Medulla oblongata (tissue), 1 donor: Measurements from ENCODE around the gene ARHGAP6.

Experiments
- DNase-seq: peaks from one replicate; pipeline ENCODE4 v3.0.0-alpha.2; 2015; ENCODE audit errors: extremely low spot score

The ARHGAP6 gene

GRCh38 chrX:11429538-11430085, 236.1 kb downstream of the ARHGAP6 start:
- no peak for DNase-seq

- DNase-seq, result no peak
Observed at GRCh38 chrX:11427453-11428071, 238.2 kb downstream of the ARHGAP6 start.

GRCh38 chrX:11426712-11427452, 238.8 kb downstream of the ARHGAP6 start:
- no peak for DNase-seq

GRCh38 chrX:11424903-11425674, 240.6 kb downstream of the ARHGAP6 start:
- DNase-seq, result no peak

- no peak for DNase-seq
Observed at GRCh38 chrX:11423949-11424348, 241.8 kb downstream of the ARHGAP6 start.

DNA sequence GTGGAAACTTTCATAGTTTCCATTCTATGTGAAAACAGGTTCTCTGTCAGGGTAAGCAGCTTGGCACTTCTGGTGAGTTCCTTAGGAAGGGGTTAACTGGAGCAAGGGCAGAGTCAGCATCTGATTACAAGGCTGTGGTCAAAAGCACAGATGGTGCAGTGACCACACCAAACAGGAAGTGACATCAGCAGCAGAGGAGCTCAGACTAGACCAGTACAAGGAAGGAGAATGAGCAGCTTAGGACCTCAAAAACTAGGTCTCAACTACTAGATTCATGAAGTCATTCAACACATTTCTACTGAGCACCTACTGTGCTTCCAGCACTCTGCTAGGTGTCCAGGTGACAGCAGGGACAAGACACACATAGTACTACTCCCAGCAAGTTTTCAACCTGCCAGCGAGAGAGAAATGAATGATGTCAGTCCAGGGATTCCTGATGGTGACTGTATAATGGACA, 242.3 kb downstream of the ARHGAP6 start:
- DNase-seq, result peak; percentile 50

- no peak for DNase-seq
Observed at GRCh38 chrX:11422525-11422857, 243.2 kb downstream of the ARHGAP6 start.

- DNase-seq, result no peak
Observed at GRCh38 chrX:11421805-11422524, 243.8 kb downstream of the ARHGAP6 start.

GRCh38 chrX:11420851-11421250, 244.9 kb downstream of the ARHGAP6 start:
- no peak for DNase-seq

- no peak for DNase-seq
Observed at GRCh38 chrX:11419102-11419501, 246.6 kb downstream of the ARHGAP6 start.

DNA sequence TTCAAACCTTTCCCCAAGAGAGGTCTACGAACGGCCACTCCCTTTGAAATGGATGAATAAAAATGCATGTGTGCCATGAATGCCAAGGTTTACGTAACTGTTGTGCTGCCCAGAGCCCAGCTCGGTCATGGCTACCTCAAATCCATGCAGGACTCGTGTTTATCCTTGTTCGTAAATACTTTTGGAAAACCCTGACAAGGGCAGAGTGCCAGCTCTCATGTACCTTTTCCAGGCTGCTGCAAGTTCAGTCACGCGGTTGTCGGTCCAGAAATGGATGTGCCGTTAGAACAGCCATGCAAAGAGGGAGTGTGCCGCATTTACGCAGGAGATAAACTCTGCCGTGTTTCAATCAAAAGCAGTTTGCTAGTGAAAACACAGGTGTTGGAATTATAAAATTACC, 249.1 kb downstream of the ARHGAP6 start:
- DNase-seq, result no peak

GRCh38 chrX:11414091-11414490, 251.6 kb downstream of the ARHGAP6 start:
- DNase-seq, result no peak

DNA sequence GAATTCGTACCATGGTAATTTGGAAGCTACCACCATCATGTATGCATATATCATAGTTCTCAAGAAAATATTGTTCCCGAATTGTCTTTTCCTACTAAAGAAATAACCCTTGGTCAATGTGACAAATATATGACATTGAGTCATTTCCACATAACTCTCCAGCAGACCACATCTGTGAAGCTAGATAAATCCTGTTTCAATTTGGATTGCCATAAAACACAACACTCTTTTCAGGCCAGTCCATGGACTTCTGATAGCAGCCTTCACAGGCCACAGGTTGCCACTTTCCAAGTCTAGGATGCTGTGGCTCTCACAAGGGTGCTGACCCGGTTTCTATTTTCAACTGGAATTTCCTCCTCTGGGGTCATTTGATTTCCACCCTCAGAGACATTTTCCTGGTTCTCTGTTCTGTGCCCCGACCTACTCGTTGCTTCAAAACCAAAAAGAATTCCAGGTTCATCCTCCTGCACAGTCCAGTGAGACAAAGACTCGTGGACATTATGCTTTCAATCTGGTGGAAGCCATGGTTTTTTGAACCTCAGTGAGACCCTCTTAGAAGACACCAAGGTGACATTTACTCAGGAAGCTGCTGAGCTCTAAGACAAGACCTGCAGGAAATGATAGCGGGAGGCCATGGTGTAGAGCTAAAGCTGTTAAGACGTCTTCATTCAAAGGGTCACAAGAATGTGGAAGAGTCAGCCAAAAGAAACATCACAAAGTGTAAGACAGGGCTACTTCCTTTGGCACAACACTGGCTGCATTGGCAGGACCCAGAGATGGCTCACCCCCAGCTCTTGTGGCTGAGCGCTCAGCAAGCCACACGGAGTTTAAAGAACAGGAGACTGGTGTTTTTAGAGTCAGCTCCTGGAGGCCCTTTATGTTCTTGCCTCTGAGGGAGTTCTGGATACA, 252.8 kb downstream of the ARHGAP6 start:
- no peak for DNase-seq

DNA sequence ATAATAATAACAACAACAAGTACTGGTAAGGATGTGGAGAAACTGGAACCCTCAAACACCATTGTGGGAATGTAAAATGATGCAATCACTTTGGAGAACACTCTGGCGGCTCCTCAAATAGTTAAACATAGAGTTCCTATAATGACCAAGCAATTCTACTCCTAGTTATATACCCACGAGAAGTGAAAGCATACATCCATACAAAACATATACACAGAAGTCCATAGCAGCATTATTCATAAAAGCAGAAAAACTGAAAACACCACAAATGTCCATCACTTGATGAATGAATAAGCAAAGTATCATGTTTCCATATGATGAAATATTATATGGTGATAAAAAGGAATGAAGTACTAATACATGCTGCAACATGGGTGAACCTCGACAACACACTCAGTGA, 255.8 kb downstream of the ARHGAP6 start:
- DNase-seq, result no peak

DNA sequence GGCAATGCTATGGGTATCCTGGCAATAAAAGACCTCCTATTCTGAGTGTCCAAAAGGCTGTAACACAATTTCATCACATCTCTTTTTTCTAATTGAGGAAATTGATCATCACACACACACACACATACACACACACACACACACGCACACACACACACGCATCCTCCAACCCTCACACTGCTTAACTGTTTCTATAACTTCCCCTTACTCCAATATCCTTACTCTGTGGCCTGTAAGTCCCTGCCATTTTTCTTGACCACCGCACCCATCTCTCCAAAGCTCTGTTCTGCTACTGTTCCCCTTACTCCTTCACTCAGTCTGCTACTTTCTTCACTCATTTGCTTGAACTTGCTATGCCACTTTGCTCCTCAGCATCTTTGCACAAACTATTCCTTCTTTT, 256.9 kb downstream of the ARHGAP6 start:
- DNase-seq, result no peak

GRCh38 chrX:11408109-11408405, 257.7 kb downstream of the ARHGAP6 start:
- no peak for DNase-seq

- no peak for DNase-seq
Observed at GRCh38 chrX:11407331-11408108, 258.2 kb downstream of the ARHGAP6 start.

DNA sequence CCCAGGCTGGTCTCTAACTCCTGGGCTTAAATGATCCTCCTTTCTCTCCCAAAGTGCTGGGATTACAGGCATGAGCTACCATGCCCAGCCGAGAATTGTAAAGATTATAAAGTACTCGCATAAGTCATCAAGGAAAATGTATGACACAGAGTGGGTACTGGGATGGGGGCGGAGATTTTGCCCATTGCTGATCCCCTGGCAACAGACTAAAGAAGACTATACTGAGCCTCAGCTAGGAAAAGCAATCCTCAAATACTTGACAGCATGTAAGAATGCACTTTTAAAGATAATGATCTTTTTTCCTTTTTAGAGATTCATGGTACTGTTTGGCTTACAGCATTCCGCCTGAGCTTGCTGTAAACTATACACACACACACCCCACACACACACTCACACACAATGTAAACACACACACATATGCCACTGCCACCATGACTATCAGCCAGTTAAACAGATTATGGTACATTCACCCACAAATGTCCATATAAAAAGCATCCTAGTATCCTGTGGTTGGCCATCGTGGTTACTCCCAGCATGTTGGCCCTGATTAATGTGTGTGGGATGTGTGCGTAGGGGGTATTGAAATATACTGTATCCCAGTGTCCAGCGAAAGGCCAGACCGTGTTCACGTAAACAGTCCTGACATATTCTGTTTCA, 259.5 kb downstream of the ARHGAP6 start:
- DNase-seq, result no peak

DNA sequence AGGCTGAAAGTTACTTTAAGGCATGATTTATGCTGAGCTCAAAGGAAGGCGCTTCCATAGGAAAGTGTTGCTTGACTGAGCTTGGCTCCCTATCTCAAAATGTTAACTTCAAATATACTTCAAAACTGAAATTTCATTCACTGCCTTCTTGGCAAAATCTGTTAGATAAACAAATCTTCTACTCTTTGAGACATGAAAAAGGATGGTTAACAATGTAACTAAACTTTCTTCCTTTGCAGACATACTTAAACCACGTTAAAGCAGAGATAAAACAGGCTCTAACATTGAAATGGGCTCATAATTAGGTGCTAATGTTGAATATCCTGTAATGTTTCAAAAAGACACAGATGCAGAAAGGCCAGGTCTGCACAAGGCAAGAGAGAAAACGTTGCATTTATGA, 262.1 kb downstream of the ARHGAP6 start:
- no peak for DNase-seq

- no peak for DNase-seq
Observed at GRCh38 chrX:11401966-11402365, 263.8 kb downstream of the ARHGAP6 start.
